Activated naive CD8-positive, alpha-beta T cell treated with anti-CD3 and anti-CD28 coated beads, Interleukin-2, amount 50 U/mL, for 24 hours (primary cell): ENCODE data around the gene MYDGF.
A peak's percentile ranks its signal among the peaks of the same experiment; 100 is the strongest.

Source experiments
- ATAC-seq: fragments of 150-1000 bp; cut with Tn5 transposase; one replicate; pipeline ENCODE4 v1.10.0; 2021
- DNase-seq: peaks from one replicate; pipeline ENCODE4 v3.0.0; 2021
- H3K27ac Mint-ChIP-seq: one replicate; pipeline ENCODE4 v1.8.0; 2021; ENCODE audit warnings: mild to moderate bottlenecking, mixed read lengths
- H3K27me3 Mint-ChIP-seq: one replicate; pipeline ENCODE4 v1.8.0; 2021; ENCODE audit warnings: mixed read lengths
- H3K36me3 Mint-ChIP-seq: one replicate; pipeline ENCODE4 v1.8.0; 2021; ENCODE audit warnings: low read depth, mixed read lengths
- H3K4me1 Mint-ChIP-seq: one replicate; pipeline ENCODE4 v1.8.0; 2021; ENCODE audit warnings: mixed read lengths
- H3K4me3 Mint-ChIP-seq: one replicate; pipeline ENCODE4 v1.8.0; 2021; ENCODE audit warnings: mild to moderate bottlenecking, moderate library complexity, mixed read lengths
- H3K9me3 Mint-ChIP-seq: one replicate; pipeline ENCODE4 v1.8.0; 2021; ENCODE audit warnings: mixed read lengths

The MYDGF gene

DNA sequence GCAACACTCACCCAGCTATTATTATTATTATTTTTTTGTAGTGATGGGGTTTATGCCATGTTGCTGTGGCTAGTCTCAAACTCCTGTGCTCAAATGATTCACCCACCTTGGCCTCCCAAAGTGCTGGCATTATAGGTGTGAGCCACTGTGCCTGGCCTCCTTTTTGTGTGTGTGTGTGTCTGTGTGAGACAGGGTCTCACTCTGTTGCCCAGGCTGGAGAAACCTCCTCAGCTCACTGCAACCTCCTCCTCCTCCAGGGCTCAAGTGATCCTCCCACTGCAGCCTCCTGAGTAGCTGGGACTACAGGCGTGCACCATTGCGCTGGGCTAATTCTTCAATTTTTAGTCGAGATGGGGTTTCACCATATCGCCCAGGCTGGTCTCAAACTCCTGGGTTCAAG is 3.6 kb upstream of the MYDGF start:
- no peaks in the 10 kb centered on the region for H3K27me3 Mint-ChIP-seq

DNA sequence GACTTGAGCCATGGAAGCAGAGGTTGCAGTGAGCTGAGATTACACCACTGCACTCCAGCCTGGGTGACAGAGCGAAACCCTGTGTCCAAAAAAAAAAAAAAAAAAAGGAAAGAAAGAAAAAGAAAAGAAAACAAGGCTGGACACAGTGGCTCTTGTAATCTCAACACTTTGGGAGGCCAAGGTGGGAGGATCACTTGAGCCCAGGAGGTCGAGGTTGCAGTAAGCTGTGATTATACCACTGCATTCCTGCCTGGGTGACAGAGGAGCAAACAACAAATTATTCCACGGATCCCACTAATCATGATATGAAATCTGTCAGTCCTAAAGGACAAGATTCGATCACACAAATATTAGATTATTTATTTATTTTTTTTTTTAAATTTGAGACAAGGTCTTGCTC is 3.1 kb upstream of the MYDGF start:
- peaks cover 12% of the 10 kb centered on the region for H3K4me1 Mint-ChIP-seq
- ATAC-seq (no peak), DNase-seq (no peak)
- H3K36me3 Mint-ChIP-seq: peaks cover 8% of the 10 kb centered on the region
- H3K27me3 Mint-ChIP-seq: no peaks in the 10 kb centered on the region
- no peak overlapping the region for H3K27ac Mint-ChIP-seq
- H3K9me3 Mint-ChIP-seq: no peaks in the 10 kb centered on the region
- H3K4me3 Mint-ChIP-seq: no peak overlapping the region

More for the DNA sequence above, 3.6 kb upstream of the MYDGF start:
- ATAC-seq (no peak), DNase-seq (no peak)
- Mint-ChIP-seq H3K9me3 (no peaks in the 10 kb centered on the region), H3K4me3 (no peak overlapping the region), H3K36me3 (peaks cover 6% of the 10 kb centered on the region), H3K27ac (no peak overlapping the region), H3K4me1 (peaks cover 9% of the 10 kb centered on the region)

DNA sequence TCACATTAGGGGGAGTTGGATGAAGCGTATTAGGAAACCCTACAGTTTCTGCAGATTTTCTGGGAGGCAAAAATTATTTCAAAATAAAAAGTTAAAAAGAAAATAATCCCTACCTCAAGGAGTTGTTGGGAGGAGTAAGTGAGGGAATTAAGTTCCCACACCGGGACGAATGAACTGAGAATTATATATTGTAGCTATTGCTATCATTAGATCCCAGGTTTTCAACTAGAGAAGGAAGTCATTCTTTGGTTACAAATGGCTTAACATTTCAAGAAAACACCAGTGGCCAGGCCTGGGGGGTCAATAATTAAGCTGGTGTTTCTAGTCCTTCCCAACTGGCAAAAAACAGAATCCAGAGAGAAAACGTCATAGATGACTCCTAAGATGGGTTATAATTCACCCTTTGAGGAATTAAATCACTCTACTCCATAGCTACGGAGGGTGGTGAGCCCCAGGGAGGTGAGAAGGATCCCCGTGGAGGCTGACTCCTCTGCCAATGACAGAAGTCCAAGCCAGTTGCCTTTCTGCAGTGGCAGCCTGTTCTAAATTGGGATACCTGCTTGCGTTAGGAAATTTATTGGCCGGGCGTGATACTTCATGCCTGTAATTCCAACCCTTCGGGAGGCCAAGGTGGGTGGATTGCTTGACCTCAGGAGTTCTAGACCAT is 1.2 kb upstream of the MYDGF start:
- DNase-seq (no peak), ATAC-seq (no peak)
- Mint-ChIP-seq H3K4me1 (peaks cover 15% of the 10 kb centered on the region), H3K27me3 (no peaks in the 10 kb centered on the region), H3K9me3 (no peaks in the 10 kb centered on the region), H3K27ac (peak overlapping the region; percentile 55), H3K4me3 (no peak overlapping the region), H3K36me3 (peaks cover 15% of the 10 kb centered on the region)

DNA sequence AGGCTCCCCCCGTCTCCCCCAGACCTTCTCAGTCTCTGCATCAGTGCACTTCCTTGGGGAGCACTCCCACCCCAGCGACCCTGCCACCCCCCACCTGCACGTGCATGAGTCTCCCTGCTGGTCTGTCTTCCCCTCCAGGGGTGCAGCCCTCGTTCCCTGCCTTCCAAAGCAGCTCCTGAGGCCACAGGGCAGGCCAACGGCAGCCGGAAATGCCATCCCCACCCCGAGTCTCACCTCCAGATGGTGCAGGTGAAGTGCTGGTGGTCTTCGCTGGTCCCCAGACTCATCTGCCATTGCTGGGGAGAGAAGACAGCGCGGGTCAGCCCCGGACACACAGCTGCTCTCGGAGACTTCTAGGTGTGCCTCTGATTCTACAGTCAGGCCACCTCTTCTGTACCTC is 5.5 kb downstream of the MYDGF start:
- H3K27ac Mint-ChIP-seq: no peak overlapping the region
- ATAC-seq: no peak
- peaks cover 29% of the 10 kb centered on the region for H3K36me3 Mint-ChIP-seq
- no peak overlapping the region for H3K4me3 Mint-ChIP-seq
- H3K4me1 Mint-ChIP-seq: peaks cover 15% of the 10 kb centered on the region
- H3K27me3 Mint-ChIP-seq: no peaks in the 10 kb centered on the region
- H3K9me3 Mint-ChIP-seq: no peaks in the 10 kb centered on the region
- no peak for DNase-seq

DNA sequence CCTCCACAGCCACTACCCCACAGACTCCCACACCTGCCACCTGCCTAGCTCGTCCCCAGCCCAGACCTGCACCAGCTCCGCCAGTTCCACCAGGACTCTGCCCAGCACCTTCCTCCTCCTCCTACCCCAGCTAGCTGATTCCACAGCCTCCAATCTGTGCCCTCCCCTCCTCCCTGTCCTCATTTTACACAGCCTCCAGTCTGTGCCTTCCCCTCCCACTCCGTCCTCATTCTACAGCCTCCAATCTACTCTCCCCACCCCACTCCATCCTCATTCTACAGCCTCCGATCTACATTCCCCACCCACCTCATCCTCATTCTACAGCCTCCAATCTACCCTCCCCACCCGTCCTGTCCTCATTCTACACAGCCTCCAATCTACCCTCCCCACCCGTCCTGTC is 7.3 kb downstream of the MYDGF start:
- Mint-ChIP-seq H3K9me3 (no peaks in the 10 kb centered on the region), H3K4me1 (no peaks in the 10 kb centered on the region), H3K27ac (no peak overlapping the region), H3K36me3 (peaks cover 27% of the 10 kb centered on the region), H3K4me3 (no peak overlapping the region), H3K27me3 (no peaks in the 10 kb centered on the region)
- DNase-seq: no peak
- ATAC-seq: no peak

DNA sequence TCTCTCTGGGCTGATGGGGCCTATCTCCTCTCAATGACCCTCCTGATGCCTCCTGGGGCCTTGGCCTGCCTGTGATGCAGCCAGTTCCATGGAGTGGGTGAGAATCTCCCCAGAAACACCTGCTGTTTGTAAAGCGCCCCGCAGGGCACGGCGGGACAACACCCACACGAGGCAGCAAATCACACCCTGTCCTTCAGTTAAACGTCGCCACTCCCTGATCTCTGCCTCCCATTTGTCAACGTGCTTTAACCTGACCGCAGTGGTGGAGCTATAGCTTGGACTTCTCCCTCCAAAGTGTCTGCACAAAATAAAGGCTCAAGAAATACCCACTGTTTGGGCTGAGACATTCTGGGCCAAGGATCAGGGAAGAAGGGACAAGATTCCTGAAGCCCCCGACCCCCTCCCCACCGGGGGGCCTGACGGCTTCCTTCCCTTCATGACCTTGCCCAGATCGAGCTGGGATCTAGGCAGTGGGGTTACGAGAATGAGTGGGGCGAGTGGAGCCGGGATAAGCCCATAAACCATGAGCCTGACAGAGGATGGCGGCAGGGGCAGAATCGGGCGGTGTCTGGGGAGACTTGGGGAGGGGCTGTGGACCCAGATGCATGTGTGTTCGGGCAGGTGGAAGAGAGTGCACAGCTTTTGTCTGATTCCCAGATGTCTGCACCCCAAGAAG is 8.0 kb downstream of the MYDGF start:
- Mint-ChIP-seq H3K4me3 (no peak overlapping the region), H3K27me3 (no peaks in the 10 kb centered on the region), H3K27ac (no peak overlapping the region), H3K4me1 (no peaks in the 10 kb centered on the region), H3K36me3 (peaks cover 22% of the 10 kb centered on the region), H3K9me3 (no peaks in the 10 kb centered on the region)
- ATAC-seq: no peak
- no peak for DNase-seq

DNA sequence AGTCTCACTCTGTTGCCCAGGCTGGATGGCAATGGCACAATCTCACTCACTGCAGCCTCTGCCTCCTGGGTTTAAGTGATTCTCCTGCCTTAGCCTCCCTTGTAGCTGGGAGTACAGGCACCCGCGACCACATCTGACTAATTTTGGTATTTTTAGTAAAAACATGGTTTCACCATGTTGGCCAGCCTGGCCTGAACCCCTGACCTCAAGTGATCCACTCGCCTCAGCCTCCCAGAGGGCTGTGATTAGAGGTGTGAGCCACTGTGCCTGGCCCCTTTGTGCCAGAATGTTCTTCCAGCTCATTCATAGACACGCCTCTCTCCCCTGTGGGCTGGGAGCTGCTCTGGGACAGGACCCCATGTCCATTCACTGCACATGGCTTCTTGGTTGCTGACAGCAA is 9.1 kb downstream of the MYDGF start:
- no peak for ATAC-seq
- no peaks in the 10 kb centered on the region for H3K9me3 Mint-ChIP-seq
- H3K27ac Mint-ChIP-seq: peak overlapping the region; percentile 74
- H3K4me1 Mint-ChIP-seq: no peaks in the 10 kb centered on the region
- DNase-seq: no peak
- H3K4me3 Mint-ChIP-seq: no peak overlapping the region
- H3K36me3 Mint-ChIP-seq: peaks cover 17% of the 10 kb centered on the region
- H3K27me3 Mint-ChIP-seq: no peaks in the 10 kb centered on the region

DNA sequence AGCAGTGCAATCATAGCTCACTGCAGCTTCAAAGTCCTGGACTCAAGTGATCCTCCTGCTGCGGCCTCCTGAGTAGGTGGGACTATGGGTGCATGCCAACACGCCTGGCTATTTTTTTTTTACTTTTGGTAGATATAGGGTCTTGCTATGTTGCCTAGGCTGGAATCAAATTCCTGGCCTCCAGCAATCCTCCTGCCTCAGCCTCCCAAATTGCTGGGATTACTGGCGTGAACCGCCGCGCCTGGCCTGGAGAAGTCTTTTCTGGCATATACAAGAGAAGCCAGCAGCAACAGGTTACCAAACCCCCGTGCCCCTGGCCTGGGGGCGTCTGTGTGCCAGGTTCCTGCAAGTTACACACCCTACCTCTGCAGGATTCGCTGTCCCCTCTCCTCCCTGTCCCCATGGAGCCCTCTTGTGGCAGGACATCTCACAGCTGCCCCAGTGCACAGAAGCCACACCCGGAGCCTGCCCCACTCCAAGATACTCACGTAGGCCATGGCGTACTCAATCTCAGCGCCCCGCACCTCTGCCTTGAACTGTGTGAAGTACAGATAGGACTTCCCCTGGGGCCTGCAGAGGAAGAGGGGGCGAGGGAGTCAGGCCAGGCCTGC is 9.9 kb downstream of the MYDGF start:
- peak overlapping the region; percentile 39 for H3K27ac Mint-ChIP-seq
- peaks cover 16% of the 10 kb centered on the region for H3K36me3 Mint-ChIP-seq
- H3K4me3 Mint-ChIP-seq: no peak overlapping the region
- no peaks in the 10 kb centered on the region for H3K9me3 Mint-ChIP-seq
- ATAC-seq: no peak
- H3K27me3 Mint-ChIP-seq: no peaks in the 10 kb centered on the region
- no peaks in the 10 kb centered on the region for H3K4me1 Mint-ChIP-seq
- DNase-seq: no peak

DNA sequence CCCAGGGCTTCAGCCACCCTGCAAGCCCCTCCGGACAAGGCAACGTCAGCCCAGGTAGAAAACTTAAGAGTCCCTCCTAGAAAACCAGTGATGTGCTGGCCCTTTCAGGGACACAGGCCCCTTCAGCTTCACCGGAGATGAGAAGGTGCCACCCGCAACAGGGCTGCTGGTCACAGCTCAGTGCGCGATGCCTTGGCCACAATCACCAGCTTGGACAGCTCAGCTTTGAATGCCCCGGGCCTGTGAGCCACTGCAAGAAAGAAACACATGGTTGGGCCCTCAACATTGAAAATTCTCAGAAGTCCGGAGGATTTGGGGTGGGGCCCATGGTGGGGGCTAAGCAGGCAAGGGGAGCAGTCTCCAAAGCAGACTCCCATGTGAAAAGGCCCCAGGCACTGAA is 12.3 kb downstream of the MYDGF start:
- H3K9me3 Mint-ChIP-seq: no peaks in the 10 kb centered on the region

DNA sequence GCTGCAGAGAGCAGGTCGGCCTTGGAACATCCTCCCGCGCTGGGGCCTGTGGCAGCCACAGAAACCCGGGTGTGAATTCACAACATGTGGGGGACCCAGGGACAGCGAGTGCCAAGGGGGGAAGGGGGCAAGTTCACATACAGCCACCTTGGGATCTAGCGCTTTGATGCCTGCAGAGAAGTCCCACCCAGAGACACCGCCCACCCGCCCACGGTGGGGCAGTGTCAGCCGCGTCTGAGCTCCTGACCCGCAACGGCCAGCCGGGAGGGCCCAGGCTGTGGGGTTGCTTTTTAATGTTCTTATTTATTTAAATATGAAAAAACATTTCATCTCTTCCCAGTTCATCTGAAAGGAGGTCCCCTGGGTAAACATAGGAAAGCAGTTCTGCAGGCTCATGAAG is 12.9 kb downstream of the MYDGF start:
- H3K9me3 Mint-ChIP-seq: no peaks in the 10 kb centered on the region

More for the DNA sequence above, 12.3 kb downstream of the MYDGF start:
- no peak overlapping the region for H3K4me3 Mint-ChIP-seq
- H3K27ac Mint-ChIP-seq: peak overlapping the region; percentile 22
- DNase-seq (no peak), ATAC-seq (no peak)
- H3K4me1 Mint-ChIP-seq: peaks cover 3% of the 10 kb centered on the region
- peaks cover 21% of the 10 kb centered on the region for H3K36me3 Mint-ChIP-seq
- no peaks in the 10 kb centered on the region for H3K27me3 Mint-ChIP-seq

DNA sequence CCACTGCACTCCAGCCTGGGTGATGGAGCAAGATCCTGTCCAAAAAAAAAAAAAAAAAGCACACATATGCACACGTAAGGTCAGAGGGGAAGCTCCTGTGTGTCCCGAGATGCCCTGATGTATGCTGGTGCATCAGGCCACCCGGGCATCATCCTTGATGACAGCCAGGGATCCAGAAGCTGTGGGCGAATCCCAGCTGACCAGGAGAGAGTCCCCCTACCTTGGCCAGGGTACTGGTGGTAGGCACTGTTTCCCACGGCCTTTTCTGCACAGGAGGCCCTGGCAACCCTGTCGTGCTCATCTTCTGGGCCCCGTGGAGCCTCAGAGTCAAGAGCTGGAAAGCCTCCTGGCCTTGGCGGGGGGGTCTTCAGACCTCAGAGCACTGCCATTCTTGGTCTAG is 14.0 kb downstream of the MYDGF start:
- no peaks in the 10 kb centered on the region for H3K9me3 Mint-ChIP-seq
- H3K27ac Mint-ChIP-seq: no peak overlapping the region
- H3K27me3 Mint-ChIP-seq: no peaks in the 10 kb centered on the region
- DNase-seq (no peak), ATAC-seq (no peak)
- H3K4me1 Mint-ChIP-seq: peaks cover 3% of the 10 kb centered on the region
- no peak overlapping the region for H3K4me3 Mint-ChIP-seq
- H3K36me3 Mint-ChIP-seq: peaks cover 19% of the 10 kb centered on the region

More for the DNA sequence above, 12.9 kb downstream of the MYDGF start:
- ATAC-seq (no peak), DNase-seq (no peak)
- Mint-ChIP-seq H3K27ac (no peak overlapping the region), H3K27me3 (no peaks in the 10 kb centered on the region), H3K4me3 (no peak overlapping the region), H3K36me3 (peaks cover 21% of the 10 kb centered on the region), H3K4me1 (peaks cover 3% of the 10 kb centered on the region)

DNA sequence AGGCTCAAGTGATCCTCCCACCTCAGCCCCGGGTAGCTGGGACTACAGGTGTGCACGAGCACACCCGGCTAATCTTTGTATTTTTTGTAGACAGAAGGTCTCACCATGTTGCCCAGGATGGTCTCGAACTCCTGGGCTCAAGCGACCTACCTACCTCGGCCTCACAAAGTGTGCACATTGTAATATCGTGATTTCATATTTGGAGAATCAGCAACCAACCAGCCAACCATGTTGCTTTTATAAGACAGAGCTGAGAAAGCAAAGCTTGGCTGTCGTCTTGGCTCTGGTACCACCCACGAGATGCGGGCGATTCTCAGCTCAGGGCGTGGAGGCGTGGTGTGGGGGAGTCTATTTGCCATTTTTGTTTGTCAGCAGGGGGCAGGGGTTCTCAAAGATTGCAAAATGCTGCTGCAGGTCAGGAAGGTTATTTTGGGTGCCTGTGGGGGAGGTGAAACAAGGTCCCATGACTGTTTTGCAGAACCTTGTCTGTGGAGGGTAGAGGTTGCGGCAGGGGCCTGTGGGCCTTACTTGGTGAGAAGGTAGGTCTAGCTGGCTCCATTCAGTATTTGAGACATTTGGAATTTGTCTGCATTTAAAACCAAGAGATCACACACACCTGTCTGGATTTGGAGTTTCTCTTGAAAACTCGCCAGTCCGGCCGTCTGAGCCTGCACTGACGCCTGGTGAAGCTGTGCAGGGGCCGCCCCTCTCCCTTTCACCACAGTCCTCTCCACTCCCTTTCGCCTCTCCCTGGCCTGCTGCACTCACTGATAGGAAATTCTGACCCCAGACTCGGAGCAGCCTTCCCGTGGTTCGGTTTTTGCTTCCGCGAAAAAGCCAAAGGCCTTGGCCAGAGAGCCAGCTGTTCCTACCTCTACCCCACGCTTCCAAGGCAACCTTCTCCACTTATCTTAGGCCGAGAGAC is 15.4 kb downstream of the MYDGF start:
- no peak for ATAC-seq
- H3K27ac Mint-ChIP-seq: no peak overlapping the region
- peaks cover 14% of the 10 kb centered on the region for H3K36me3 Mint-ChIP-seq
- no peaks in the 10 kb centered on the region for H3K27me3 Mint-ChIP-seq
- H3K9me3 Mint-ChIP-seq: no peaks in the 10 kb centered on the region
- DNase-seq: no peak
- peaks cover 3% of the 10 kb centered on the region for H3K4me1 Mint-ChIP-seq
- no peak overlapping the region for H3K4me3 Mint-ChIP-seq

DNA sequence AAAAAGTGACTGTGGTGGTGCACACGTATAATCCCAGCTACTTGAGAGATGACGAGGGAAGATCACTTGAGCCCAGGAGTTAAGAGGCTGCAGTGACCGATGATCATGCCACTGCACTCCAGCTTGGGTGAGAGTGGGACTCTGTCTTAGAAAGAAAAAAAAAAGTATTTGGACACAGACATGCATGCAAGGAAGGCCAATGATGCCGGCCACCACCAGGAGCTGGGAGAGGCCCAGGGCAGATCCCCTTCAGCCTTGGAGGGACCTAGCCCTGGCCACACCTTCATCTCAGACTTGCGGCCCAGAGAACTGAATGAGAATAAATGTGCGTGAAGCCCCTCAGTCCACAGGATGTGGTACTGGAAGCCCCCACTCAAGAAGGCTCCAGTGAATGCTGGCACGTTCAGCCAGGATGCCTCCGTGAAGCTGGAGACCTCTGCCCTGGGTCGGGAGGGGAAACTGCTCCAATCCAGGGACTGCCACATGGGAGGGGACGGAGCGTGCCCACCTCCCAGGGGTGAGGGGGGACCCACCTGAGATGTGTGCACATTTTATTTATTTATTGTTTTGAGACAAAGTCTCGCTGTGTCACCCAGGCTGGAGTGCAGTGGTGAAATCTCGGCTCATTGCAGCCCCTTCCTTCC is 16.2 kb downstream of the MYDGF start:
- Mint-ChIP-seq H3K27me3 (no peaks in the 10 kb centered on the region), H3K4me3 (no peak overlapping the region), H3K4me1 (peaks cover 3% of the 10 kb centered on the region), H3K36me3 (peaks cover 10% of the 10 kb centered on the region), H3K27ac (no peak overlapping the region), H3K9me3 (no peaks in the 10 kb centered on the region)
- ATAC-seq (no peak), DNase-seq (no peak)

DNA sequence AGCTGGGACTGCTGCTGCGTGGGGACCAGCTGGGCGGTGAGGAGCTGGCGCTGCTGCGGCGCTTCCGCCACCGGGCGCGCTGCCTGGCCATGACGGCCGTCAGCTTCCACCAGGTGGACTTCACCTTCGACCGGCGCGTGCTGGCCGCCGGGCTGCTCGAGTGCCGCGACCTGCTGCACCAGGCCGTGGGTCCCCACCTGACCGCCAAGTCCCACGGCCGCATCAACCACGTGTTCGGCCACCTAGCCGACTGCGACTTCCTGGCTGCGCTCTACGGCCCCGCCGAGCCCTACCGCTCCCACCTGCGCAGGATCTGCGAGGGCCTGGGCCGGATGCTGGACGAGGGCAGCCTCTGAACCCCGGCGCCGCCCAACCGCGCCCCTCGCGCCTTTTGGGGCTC is 18.1 kb downstream of the MYDGF start:
- H3K27me3 Mint-ChIP-seq: no peaks in the 10 kb centered on the region
- DNase-seq (no peak), ATAC-seq (no peak)
- no peak overlapping the region for H3K27ac Mint-ChIP-seq
- peaks cover 10% of the 10 kb centered on the region for H3K36me3 Mint-ChIP-seq
- no peak overlapping the region for H3K4me3 Mint-ChIP-seq
- H3K4me1 Mint-ChIP-seq: peaks cover 3% of the 10 kb centered on the region
- no peaks in the 10 kb centered on the region for H3K9me3 Mint-ChIP-seq
